Superior temporal gyrus (tissue), 1 donor: Measurements from ENCODE around the gene RFX6.
A peak's percentile ranks its signal among the peaks of the same experiment; 100 is the strongest.

Experiments
- DNase-seq: peaks from one replicate; pipeline ENCODE4 v3.0.0-alpha.2; 2016; ENCODE audit errors: extremely low spot score

Gene RFX6

DNA sequence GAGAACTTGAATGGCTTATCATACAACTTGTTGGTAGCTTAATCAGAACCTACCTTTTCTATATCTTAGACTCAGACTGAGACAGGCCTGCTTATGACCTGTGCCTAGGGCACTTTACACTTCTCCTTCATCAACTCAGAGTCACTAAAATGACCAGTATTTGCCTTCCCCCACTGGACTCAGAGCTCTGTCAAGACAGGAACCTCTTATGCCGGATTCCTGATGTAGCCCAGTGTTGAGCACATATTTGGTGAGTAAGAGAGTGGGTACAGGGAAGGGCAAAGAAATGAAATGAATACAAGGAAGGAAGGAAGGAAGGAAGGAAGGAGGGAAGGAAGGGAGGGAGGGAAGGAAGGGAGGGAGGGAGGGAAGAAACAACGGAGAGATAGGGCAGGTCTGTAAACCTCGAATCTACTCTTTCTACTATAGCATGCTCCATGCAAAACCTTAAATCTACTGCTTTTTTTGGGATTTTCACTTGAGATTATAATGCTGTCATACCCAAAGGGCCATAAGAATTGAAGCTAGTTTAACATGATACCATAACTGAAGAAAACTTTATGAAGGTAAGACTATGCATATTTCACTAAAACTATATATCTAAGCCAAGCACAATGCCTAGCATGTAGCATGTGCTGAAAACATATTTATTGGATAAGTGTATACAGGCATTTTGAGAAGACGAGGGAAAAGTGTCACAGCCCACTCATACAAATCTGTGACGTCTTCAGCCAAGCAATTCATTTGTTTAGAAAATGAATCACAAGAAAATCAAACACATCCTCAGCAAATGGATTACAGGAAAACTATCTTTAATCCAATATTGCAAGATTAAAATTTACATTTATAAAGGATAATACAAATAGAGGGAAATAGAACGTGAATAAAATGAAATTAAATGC is 89.9 kb downstream of the RFX6 start:
- no peak for DNase-seq

DNA sequence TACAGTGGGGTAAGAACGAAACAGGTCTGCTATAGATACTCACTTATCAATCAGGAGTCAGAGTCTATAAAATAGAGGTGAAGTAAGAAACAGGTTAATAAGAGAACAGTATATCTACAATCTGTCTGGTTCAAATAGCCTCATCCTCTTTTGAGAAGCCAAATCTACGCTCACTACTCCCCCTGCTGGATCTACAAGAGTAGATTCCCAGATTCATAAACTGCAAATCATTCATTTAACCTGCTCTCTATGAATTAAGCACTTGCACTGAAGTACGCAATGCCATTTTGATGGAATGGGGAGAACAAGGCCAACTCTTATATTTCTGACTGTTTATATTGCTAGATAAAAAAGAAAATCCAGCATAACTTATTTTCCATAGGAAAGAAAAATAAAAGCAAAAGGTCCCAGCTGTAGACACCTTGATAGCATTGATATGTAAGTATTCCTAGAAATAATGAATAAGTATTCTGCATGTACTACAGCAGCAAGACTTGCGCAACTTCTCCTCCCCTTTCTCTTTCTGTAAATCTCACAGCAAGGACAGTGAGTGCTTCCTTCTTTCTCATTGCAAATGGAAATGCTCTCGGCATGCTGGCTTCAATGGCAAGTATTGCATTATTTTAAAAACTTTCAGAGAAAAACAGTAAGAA is 92.3 kb downstream of the RFX6 start:
- peak; percentile 79 for DNase-seq

DNA sequence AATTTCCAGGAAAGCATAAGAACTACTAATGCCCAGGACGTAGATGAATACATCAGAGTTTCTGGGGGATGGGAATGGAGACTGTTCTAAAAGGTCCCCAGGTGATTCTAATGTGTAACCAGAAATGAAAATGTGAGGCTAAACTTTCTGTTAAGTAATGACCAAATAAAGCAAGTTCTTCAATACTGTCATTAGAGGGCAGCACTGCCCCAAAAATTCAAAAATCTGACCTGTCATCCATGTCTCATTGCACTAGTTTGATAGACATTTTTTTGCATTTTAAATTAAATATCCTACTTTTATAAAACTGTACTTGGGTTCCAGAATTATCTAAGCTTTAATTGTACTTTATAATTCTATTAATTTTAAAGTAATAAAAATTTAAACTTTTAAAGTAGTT is 94.9 kb downstream of the RFX6 start:
- DNase-seq, result peak; percentile 78

DNA sequence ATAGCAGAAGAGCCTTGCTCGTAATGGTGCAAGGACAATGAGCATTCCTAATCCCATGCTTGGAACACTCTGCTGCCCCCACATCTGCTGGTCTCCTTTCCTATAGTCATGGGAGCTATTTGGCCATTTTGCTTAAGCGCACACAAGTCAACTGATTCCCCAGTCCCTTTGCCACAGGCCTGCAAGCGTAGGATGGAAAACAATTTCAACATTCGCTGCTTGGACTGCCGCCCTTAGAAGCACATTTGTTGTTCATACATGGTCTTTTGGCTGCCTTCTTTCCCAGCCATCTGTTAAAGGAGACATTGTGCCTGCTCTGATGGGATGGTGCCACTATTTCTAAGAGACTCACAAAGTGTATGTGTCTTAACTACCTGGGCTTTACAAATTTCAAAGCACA is 96.9 kb downstream of the RFX6 start:
- DNase-seq, result no peak

DNA sequence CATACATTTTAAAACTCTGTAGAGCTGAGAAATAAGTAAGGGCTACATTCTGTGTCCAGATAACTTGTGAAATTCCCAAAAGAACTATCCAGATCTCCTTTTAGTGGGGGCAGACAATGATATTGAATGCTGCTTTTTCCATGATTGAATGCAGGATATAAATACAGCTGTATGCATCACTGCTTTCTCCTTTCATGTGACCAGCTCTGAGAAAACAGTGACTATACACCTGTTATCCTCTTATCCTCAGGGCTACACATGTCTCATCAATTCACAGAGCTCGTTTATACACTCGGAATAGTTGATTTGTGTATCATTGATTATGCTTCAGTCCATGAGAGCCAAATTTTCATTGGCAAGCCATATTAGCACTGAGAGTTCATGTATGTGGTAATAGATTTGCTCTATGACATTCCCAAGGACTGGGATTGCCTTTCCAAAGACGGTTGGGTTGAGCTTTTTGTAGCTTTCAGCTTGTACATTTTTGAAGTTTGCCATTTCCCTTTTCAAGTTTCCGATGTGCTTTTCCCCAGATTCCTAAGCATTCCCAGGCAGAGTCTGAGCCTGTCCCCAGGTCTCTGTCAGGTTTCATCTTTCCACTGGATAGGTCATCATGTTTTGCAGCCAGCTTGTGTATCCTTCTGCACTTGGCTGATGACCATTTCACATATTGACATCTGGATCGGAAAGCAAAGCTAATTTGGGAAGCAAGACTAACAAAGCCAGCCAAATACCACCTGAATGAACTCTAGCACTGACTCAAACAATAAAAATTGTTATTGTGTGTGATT is 97.7 kb downstream of the RFX6 start:
- DNase-seq, result no peak

DNA sequence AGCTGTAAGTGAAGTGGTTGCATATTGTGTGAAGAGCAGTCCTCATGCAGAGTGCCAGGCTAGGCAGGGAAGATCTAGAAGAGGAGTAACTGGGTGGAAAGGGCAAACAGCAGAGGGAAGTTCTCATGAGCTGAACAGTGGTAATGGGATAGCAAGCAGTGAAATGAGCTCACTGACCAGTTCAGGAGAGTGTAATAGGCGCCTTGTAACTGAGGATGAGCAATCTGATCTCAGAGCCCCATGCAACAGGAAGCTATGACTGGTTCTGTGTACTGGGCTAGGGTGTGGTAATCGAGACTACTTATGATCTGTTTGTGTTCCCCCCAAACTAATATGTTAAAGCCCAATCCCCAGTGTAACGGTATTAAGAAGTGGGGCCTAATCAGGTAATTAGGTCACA is 98.6 kb downstream of the RFX6 start:
- DNase-seq, result no peak

DNA sequence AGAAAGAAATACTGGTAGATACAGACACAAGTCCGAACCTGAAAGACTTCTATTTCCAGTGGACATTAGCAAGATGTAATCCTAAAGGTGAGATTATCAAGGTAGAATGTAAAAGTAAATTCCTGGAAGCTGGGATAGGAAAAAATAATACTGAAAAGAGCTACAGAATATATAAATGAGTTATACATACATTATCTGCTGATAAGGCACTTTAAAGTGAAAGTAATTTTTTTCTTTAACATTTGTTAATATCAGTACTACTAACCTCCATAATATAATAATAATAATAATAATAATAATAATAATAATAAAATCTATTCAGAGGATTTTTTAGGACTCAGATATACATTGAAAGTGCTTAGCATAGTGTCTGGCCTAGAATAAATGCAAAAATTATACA is 102.5 kb downstream of the RFX6 start:
- no peak for DNase-seq
